ENCODE results near the gene C3.

Gene C3

GRCh38 chr19:6735181-6735911 lies 14.9 kb upstream of the C3 start:
- Histone ChIP-seq H3K27ac (peak overlapping the region; percentile 64), H3K9ac (ENCODE audit: insufficient read length) (peak overlapping the region; percentile 26)
- no peak for TF ChIP-seq POLR2AphosphoS5 (IDR thresholded peaks at IDR 0.05; ENCODE audit: borderline replicate concordance, low read depth, low read length)

GRCh38 chr19:6734096-6734696 lies 13.7 kb upstream of the C3 start:
- Histone ChIP-seq H3K4me3 (no peak overlapping the region), H3K9me3 (ENCODE audit: low read depth, low read length) (no peaks in the 10 kb centered on the region), H3K27ac (no peak overlapping the region), H3K9ac (ENCODE audit: insufficient read length) (no peak overlapping the region), H3K36me3 (ENCODE audit: insufficient read depth, low read length) (no peaks in the 10 kb centered on the region)
- DNase-seq (ENCODE audit: low read depth, low spot score), result no peak
- TF ChIP-seq FOXP2 (optimal IDR thresholded peaks at IDR 0.05; ENCODE audit: control extremely low read depth, extremely low read length, insufficient read depth) (no peak), POLR2AphosphoS5 (IDR thresholded peaks at IDR 0.05; ENCODE audit: borderline replicate concordance, low read depth, low read length) (no peak), EZH2 (IDR thresholded peaks at IDR 0.05) (no peak)

More at GRCh38 chr19:6735181-6735911, 14.9 kb upstream of the C3 start:
- H3K36me3 ChIP-seq (ENCODE audit: insufficient read depth, low read length), result no peaks in the 10 kb centered on the region
- H3K4me3 ChIP-seq, result peak overlapping the region; percentile 33; the same call in 1 of the 2 replicates
- H3K9me3 ChIP-seq (ENCODE audit: low read depth, low read length), result no peaks in the 10 kb centered on the region
- DNase-seq (ENCODE audit: low read depth, low spot score), result no peak

GRCh38 chr19:6733338-6734095 lies 13.1 kb upstream of the C3 start:
- Histone ChIP-seq H3K27ac (no peak overlapping the region), H3K36me3 (ENCODE audit: insufficient read depth, low read length) (no peaks in the 10 kb centered on the region), H3K4me3 (no peak overlapping the region), H3K9me3 (ENCODE audit: low read depth, low read length) (no peaks in the 10 kb centered on the region), H3K9ac (ENCODE audit: insufficient read length) (no peak overlapping the region)
- DNase-seq (ENCODE audit: low read depth, low spot score), result no peak
- no peak for TF ChIP-seq POLR2AphosphoS5 (IDR thresholded peaks at IDR 0.05; ENCODE audit: borderline replicate concordance, low read depth, low read length)
- no peak for TF ChIP-seq FOXP2 (optimal IDR thresholded peaks at IDR 0.05; ENCODE audit: control extremely low read depth, extremely low read length, insufficient read depth)
- TF ChIP-seq EZH2 (IDR thresholded peaks at IDR 0.05), result no peak

GRCh38 chr19:6732803-6733337 lies 12.4 kb upstream of the C3 start:
- no peak for DNase-seq (ENCODE audit: low read depth, low spot score)
- no peak overlapping the region for H3K9ac ChIP-seq (ENCODE audit: insufficient read length)
- H3K36me3 ChIP-seq (ENCODE audit: insufficient read depth, low read length), result no peaks in the 10 kb centered on the region
- no peaks in the 10 kb centered on the region for H3K9me3 ChIP-seq (ENCODE audit: low read depth, low read length)
- no peak for TF ChIP-seq POLR2AphosphoS5 (IDR thresholded peaks at IDR 0.05; ENCODE audit: borderline replicate concordance, low read depth, low read length)
- no peak overlapping the region for H3K4me3 ChIP-seq
- H3K27ac ChIP-seq, result no peak overlapping the region

- no peak for DNase-seq (ENCODE audit: low read depth, low spot score)
- H3K36me3 ChIP-seq (ENCODE audit: insufficient read depth, low read length), result no peaks in the 10 kb centered on the region
- H3K9me3 ChIP-seq (ENCODE audit: low read depth, low read length), result no peaks in the 10 kb centered on the region
- no peak overlapping the region for H3K9ac ChIP-seq (ENCODE audit: insufficient read length)
- no peak overlapping the region for H3K4me3 ChIP-seq
- no peak overlapping the region for H3K27ac ChIP-seq
- TF ChIP-seq FOXP2 (optimal IDR thresholded peaks at IDR 0.05; ENCODE audit: control extremely low read depth, extremely low read length, insufficient read depth), result no peak
- no peak for TF ChIP-seq POLR2AphosphoS5 (IDR thresholded peaks at IDR 0.05; ENCODE audit: borderline replicate concordance, low read depth, low read length)
- no peak for TF ChIP-seq EZH2 (IDR thresholded peaks at IDR 0.05)
Observed at GRCh38 chr19:6731822-6732221, 11.4 kb upstream of the C3 start.

- no peaks in the 10 kb centered on the region for H3K36me3 ChIP-seq (ENCODE audit: insufficient read depth, low read length)
- no peak for TF ChIP-seq EZH2 (IDR thresholded peaks at IDR 0.05)
- no peak for TF ChIP-seq POLR2AphosphoS5 (IDR thresholded peaks at IDR 0.05; ENCODE audit: borderline replicate concordance, low read depth, low read length)
- TF ChIP-seq FOXP2 (optimal IDR thresholded peaks at IDR 0.05; ENCODE audit: control extremely low read depth, extremely low read length, insufficient read depth), result no peak
- no peak overlapping the region for H3K4me3 ChIP-seq
- H3K9ac ChIP-seq (ENCODE audit: insufficient read length), result no peak overlapping the region
- no peaks in the 10 kb centered on the region for H3K9me3 ChIP-seq (ENCODE audit: low read depth, low read length)
- DNase-seq (ENCODE audit: low read depth, low spot score), result no peak
- no peak overlapping the region for H3K27ac ChIP-seq
Observed at GRCh38 chr19:6730941-6731670, 10.7 kb upstream of the C3 start.

GRCh38 chr19:6730153-6730804 lies 9.8 kb upstream of the C3 start:
- no peaks in the 10 kb centered on the region for H3K9me3 ChIP-seq (ENCODE audit: low read depth, low read length)
- no peak overlapping the region for H3K27ac ChIP-seq
- H3K4me3 ChIP-seq, result no peak overlapping the region
- TF ChIP-seq POLR2AphosphoS5 (IDR thresholded peaks at IDR 0.05; ENCODE audit: borderline replicate concordance, low read depth, low read length), result no peak
- TF ChIP-seq EZH2 (IDR thresholded peaks at IDR 0.05), result no peak
- no peak for TF ChIP-seq FOXP2 (optimal IDR thresholded peaks at IDR 0.05; ENCODE audit: control extremely low read depth, extremely low read length, insufficient read depth)
- H3K36me3 ChIP-seq (ENCODE audit: insufficient read depth, low read length), result no peaks in the 10 kb centered on the region
- no peak overlapping the region for H3K9ac ChIP-seq (ENCODE audit: insufficient read length)
- no peak for DNase-seq (ENCODE audit: low read depth, low spot score)

Measured in SK-N-MC (cell line).